AG10803 (cell line): ENCODE results near the gene ASCC1.

Source experiments
- DNase-seq: peaks from one replicate; pipeline ENCODE4 v3.0.0; 2010; ENCODE audit warnings: low read depth
- H3K4me3 ChIP-seq: 2 replicates; pipeline ENCODE4 v1.5.1; 2011; ENCODE audit warnings: mild to moderate bottlenecking, low read length, control low read depth
- TF ChIP-seq, protein P1 (sequence below): conservative IDR thresholded peaks from 2 replicates; pipeline ENCODE4 v1.5.1; 2011; ENCODE audit warnings: mild to moderate bottlenecking, low read length, control low read depth, inconsistent platforms

The ASCC1 gene

DNA sequence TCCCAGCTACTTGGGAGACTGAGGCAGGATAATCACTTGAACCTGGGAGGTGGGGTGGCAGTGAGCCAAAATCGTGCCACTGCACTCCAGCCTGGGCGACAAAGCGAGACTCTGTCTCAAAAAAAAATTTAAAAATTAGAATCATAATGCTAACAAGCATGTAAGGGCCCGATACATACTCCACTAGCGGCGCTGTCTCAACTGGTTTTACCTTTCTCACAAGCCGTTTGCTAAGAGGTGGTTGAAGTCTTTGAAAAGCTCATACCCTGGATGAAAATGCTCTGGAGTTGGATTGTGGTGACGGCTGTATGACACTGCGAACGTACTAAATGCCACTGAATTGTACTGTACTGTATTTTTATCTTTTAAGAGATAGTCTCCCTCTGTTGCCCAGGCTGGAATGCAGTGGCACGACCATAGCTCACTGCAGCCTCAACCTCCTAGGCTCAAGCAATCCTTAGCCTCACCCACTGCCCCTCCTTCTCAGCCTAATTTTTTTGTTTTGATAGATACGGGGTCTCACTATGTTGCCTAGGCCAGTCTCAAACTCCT is 157.7 kb downstream of the ASCC1 start:
- TF ChIP-seq, protein P1, sequence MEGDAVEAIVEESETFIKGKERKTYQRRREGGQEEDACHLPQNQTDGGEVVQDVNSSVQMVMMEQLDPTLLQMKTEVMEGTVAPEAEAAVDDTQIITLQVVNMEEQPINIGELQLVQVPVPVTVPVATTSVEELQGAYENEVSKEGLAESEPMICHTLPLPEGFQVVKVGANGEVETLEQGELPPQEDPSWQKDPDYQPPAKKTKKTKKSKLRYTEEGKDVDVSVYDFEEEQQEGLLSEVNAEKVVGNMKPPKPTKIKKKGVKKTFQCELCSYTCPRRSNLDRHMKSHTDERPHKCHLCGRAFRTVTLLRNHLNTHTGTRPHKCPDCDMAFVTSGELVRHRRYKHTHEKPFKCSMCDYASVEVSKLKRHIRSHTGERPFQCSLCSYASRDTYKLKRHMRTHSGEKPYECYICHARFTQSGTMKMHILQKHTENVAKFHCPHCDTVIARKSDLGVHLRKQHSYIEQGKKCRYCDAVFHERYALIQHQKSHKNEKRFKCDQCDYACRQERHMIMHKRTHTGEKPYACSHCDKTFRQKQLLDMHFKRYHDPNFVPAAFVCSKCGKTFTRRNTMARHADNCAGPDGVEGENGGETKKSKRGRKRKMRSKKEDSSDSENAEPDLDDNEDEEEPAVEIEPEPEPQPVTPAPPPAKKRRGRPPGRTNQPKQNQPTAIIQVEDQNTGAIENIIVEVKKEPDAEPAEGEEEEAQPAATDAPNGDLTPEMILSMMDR = no peak
- no peak for DNase-seq
- H3K4me3 ChIP-seq = no peak overlapping the region

DNA sequence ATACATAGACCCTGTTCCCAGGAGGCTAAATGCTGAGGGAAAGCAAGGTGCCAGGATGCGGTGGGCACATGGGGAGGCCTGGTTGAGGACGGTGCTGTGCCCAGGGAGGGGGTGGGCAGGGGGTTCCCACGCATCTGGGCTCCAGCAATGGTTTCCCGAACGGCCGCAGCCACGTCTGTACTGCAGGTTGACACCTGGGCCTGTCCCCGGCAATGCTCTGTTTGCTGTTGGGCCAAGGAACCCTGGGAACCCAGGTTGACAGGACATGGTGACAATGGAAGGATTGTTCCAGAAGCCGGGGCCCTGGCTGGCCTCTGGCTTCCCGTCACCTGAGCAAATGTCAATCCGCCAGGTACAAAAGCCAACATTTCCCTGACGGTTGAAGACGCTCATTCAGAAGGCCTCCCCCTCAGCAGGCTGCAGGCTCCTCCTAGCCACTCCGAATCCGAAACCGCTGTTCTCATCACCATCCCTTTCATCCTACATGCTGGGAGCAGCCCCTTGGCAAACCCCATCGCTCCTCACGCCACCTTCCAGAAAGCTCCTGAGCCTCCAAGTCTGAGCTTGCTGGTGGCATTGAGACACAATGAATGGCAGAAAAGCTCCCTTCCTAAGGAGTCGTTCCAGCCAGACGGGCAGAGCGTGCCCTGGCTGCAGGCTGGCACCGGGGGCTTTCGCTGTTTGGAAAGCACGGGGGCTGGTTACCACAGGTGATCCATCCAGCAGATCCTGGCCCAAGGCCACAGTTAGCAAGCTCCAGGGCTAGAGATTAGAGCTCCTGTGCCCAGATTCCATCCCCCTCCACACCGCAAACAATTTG is 158.9 kb downstream of the ASCC1 start:
- no peak for DNase-seq
- H3K4me3 ChIP-seq = no peak overlapping the region
- TF ChIP-seq, protein P1 = no peak

DNA sequence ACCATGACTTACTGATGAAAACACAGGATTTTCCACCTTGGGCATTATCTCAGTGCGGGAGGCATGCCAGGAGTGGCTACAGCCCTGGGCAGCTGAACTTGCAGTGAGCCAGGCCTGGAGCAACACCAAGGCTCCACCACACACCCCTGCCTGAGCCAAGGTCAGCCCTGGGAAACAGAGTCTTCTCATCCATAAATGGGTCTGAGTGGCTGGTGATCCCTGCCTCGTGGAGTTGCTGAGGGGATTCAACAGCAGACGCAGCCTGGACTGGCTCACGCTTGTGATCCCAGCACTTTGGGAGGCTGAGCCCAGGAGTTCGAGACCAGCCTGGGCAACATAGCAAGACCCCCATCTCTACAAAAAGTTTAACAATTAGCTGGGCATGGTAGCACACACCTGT is 160.0 kb downstream of the ASCC1 start:
- TF ChIP-seq, protein P1 = no peak
- DNase-seq = no peak
- H3K4me3 ChIP-seq = no peak overlapping the region

DNA sequence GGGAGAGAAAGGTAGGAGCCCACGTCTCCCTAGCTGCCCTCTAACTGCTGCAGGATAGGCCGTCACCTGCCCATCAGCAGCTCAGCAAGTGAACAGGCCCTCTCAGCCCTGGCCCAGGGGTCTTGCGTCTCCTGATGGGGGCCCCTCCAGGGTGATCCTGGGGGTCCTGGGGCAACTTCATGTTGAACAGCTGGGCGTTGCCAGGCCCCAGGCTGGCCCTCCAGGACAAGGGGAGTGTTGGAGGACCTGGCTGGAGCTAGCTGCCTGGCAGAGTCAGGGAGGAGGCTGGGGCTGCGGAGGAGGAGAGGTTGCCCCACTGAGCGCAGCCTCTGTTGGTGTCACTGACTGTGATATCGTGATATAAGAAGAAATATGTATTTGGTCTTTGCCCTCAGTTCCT is 162.4 kb downstream of the ASCC1 start:
- no peak for DNase-seq
- TF ChIP-seq, protein P1 = no peak
- H3K4me3 ChIP-seq = no peak overlapping the region

DNA sequence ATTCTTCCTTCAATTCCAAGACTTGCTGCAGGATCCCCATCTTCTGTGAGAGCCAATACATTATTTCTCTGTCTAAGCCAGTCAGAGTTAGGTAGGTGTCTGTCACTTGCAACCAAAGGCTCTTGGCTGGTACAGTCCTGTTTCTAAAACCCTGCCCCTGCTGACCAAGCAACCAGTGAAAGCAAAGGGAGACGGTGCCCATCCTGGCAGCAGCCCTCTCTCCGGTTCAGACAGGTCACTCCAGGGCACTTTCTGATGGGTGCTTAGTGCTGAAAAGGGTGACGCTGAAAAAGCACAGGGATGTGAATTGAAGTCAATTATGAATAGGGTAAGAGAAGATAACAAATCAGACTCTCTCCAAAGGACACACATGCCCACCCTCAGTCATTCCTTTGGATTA is 165.2 kb downstream of the ASCC1 start:
- TF ChIP-seq, protein P1 = no peak
- no peak overlapping the region for H3K4me3 ChIP-seq
- DNase-seq = no peak

DNA sequence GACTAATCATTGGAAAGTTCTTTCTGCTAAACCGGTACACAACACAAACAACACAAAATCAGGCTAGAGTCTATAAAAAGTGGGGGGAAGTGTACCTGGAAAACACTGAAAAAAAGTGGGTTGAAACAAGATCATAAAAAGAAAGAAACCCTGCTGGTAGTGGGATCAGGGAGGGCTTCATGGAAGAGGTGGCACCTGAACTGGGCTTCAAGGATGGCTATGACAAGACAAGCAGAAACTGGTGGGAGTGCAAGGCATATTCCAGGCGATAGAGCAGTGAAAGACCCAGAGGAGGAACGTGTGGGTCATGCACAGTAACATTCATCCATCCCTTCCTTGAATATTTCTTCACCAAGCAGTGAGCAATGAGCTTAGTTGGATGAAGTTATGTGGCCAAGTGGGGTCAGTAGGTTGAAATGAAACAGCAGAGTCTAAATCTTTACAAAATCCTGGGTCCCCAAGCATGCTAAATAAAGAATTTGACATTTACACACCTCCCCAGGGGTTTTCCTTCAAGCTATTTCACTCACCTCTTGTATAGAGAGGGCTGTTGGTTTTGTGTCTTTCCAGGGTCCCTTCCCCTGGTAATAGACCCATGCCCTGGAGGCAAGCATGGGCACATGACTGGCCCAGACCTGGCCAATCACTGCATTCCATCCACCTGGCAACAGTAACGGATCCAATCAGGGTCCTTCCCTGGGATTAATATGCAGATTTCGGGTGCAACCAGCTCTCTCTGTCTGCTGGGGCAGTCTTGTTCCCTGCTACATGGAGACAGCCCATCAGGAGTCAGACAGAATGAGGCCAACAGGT is 165.9 kb downstream of the ASCC1 start:
- DNase-seq = no peak
- no peak overlapping the region for H3K4me3 ChIP-seq
- TF ChIP-seq, protein P1 = no peak
